Calu3 (cell line): Measurements from ENCODE around the gene DCDC2. TPM values are rescaled to one million over a fixed set of nuclear protein-coding genes. Genes with fewer than 3 reads are reported as not detected.

Experiments used
- BruUV-seq: library from RNA; stranded (reverse); fragments of 400-500 nt; replicated peaks from 2 replicates; lab custom pipeline; 2021; lab: Mats Ljungman, UMichigan
- CTCF ChIA-PET: fragments of 300-600 bp; sonication (Branson Sonifier 250); formaldehyde crosslinking; loops from one replicate; lab custom pipeline; 2022; ENCODE audit warnings: antibody characterized with exemption; lab: Charles Lee
- DNase-seq: peaks from one replicate; pipeline ENCODE4 v3.0.0; 2022
- H3K27ac Mint-ChIP-seq: one replicate; pipeline ENCODE4 v1.8.0; 2022; ENCODE audit warnings: mixed read lengths; ENCODE audit not compliant: unreplicated experiment
- H3K27me3 Mint-ChIP-seq: one replicate; pipeline ENCODE4 v1.8.0; 2022; ENCODE audit warnings: mixed read lengths; ENCODE audit not compliant: unreplicated experiment
- H3K36me3 Mint-ChIP-seq: one replicate; pipeline ENCODE4 v1.8.0; 2022; ENCODE audit warnings: mild to moderate bottlenecking, moderate library complexity, mixed read lengths; ENCODE audit not compliant: insufficient read depth, unreplicated experiment
- H3K4me1 Mint-ChIP-seq: one replicate; pipeline ENCODE4 v1.8.0; 2022; ENCODE audit warnings: mild to moderate bottlenecking, low read depth, mixed read lengths; ENCODE audit not compliant: unreplicated experiment
- H3K4me3 Mint-ChIP-seq: one replicate; pipeline ENCODE4 v1.8.0; 2022; ENCODE audit warnings: mild to moderate bottlenecking, low read depth, moderate library complexity, mixed read lengths; ENCODE audit not compliant: unreplicated experiment
- H3K9me3 Mint-ChIP-seq: one replicate; pipeline ENCODE4 v1.8.0; 2022; ENCODE audit warnings: low read depth, mixed read lengths; ENCODE audit not compliant: unreplicated experiment
- intact Hi-C: fragments of 100-400 bp; cut with micrococcal nuclease; formaldehyde crosslinking; loops from one replicate; pipeline ENCODE4 v1.10.0; 2022; ENCODE audit not compliant: unreplicated experiment
- total RNA-seq: library from RNA; stranded (reverse); gene quantifications from 2 replicates; pipeline ENCODE4 v1.2.3, GENCODE V29; 2022
- TF ChIP-seq, protein P1 (sequence below): fragments of 200-600 bp; IDR thresholded peaks from one replicate; pipeline ENCODE4 v1.8.0; 2022; ENCODE audit warnings: antibody characterized with exemption; ENCODE audit not compliant: unreplicated experiment

The DCDC2 gene
- total RNA-seq, 1 experiment from 2014 or later, result 91.8 TPM

DNA sequence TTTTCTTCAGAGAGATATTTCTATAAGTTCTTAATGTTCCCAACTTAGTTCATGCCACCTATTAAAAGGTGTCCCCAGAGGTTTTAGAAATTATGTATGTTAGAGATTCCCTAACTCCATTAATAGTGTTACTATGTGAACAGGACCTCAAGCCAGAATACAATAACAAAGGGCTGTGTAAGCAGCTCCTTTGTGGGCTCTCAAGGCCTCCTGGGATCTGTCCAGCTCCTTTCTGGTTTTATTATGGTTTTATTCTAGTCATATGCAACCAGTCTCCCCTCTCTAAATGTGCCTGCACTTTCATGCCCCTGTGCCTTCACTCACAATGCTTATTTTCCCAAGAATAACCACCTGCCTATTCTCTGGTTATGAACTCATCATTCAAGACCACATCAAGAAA lies 209.2 kb downstream of the DCDC2 start:
- no peaks in the 10 kb centered on the region for H3K4me1 Mint-ChIP-seq
- CTCF ChIA-PET, result no interaction called here
- BruUV-seq, result no TSS peak
- no peaks in the 10 kb centered on the region for H3K27me3 Mint-ChIP-seq
- no peak for DNase-seq
- no peak overlapping the region for H3K27ac Mint-ChIP-seq
- H3K36me3 Mint-ChIP-seq, result peaks cover 6% of the 10 kb centered on the region
- H3K4me3 Mint-ChIP-seq, result no peak overlapping the region
- intact Hi-C loops, result no loop called here
- H3K9me3 Mint-ChIP-seq, result no peaks in the 10 kb centered on the region
- TF ChIP-seq, protein P1, sequence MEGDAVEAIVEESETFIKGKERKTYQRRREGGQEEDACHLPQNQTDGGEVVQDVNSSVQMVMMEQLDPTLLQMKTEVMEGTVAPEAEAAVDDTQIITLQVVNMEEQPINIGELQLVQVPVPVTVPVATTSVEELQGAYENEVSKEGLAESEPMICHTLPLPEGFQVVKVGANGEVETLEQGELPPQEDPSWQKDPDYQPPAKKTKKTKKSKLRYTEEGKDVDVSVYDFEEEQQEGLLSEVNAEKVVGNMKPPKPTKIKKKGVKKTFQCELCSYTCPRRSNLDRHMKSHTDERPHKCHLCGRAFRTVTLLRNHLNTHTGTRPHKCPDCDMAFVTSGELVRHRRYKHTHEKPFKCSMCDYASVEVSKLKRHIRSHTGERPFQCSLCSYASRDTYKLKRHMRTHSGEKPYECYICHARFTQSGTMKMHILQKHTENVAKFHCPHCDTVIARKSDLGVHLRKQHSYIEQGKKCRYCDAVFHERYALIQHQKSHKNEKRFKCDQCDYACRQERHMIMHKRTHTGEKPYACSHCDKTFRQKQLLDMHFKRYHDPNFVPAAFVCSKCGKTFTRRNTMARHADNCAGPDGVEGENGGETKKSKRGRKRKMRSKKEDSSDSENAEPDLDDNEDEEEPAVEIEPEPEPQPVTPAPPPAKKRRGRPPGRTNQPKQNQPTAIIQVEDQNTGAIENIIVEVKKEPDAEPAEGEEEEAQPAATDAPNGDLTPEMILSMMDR, result no peak

DNA sequence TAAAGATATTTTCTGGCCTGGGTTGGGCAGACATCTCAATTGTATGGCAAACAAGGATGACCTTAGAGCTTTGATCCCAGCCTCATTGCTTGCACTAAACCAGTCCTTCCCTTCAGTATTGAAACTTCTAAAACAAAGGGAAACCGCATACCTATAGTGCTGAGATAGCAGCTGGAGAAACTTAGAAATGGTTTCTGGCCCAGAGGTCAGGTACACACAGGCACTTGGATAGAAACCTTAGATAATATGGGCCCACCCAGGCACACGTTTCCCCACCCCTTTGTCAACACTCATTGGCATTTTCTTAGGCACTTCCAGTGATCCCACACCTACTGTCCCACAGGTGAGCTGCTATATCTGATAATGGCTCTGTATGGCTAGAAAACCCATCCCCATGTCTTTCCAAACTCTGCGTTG lies 209.7 kb downstream of the DCDC2 start:
- Mint-ChIP-seq H3K4me1 (no peaks in the 10 kb centered on the region), H3K27me3 (no peaks in the 10 kb centered on the region), H3K27ac (no peak overlapping the region), H3K4me3 (no peak overlapping the region), H3K9me3 (no peaks in the 10 kb centered on the region), H3K36me3 (peaks cover 3% of the 10 kb centered on the region)
- BruUV-seq, result no TSS peak
- CTCF ChIA-PET, result no interaction called here
- TF ChIP-seq, protein P1, result no peak
- no peak for DNase-seq
- intact Hi-C loops, result no loop called here

DNA sequence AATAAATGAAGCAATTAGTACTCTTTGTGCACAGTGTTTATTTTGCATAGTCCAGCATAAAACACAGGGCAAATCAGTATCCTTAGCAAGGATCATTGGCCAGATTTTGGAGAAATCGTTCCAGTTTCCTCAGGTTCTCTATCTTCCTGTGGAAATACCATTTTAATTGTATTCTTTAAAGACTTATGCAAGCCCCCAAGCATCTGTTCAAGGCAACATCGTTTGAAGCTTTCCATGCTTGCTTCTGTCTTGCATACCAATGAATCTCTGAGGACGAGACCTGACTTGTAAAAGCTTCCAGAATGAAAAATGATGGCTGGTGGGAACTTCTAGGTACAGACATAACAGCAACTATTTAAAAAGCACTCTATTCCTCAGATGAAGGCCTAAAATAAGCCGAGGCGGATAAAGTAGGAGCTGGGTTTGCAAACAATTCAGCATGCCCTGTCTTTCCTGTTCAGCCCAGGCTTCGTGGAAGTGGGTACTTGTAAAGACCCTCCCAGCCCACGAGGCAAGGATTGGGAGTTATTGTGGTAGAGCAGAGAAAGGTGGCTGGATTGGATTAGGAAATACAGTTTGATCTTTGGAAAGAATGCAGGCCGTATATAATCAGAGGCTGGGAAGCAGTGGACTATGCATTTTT lies 210.2 kb downstream of the DCDC2 start:
- no peak for DNase-seq
- no peaks in the 10 kb centered on the region for H3K27me3 Mint-ChIP-seq
- CTCF ChIA-PET, result no interaction called here
- no peaks in the 10 kb centered on the region for H3K4me1 Mint-ChIP-seq
- intact Hi-C loops, result no loop called here
- no peaks in the 10 kb centered on the region for H3K9me3 Mint-ChIP-seq
- TF ChIP-seq, protein P1, result no peak
- no peak overlapping the region for H3K4me3 Mint-ChIP-seq
- no peaks in the 10 kb centered on the region for H3K36me3 Mint-ChIP-seq
- no TSS peak for BruUV-seq
- H3K27ac Mint-ChIP-seq, result no peak overlapping the region

DNA sequence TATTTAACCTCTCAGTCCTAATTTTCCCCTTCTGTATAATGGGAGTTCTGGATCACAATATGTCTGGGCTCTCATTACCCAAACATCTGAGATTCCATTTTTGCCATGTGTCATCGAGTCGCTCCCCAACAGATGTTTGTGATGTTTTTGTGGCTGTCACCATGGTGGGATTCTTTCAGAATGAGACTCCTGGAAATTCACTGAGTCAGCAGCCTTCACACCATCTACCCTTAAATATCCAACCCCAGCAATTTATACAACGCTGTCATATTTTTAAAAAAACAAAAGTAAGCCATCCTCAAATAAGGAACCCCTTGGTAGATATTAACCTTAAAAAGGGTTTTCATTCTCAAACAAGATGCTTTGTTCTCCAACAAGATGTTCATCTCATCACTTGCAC lies 211.0 kb downstream of the DCDC2 start:
- Mint-ChIP-seq H3K4me3 (no peak overlapping the region), H3K4me1 (no peaks in the 10 kb centered on the region), H3K9me3 (no peaks in the 10 kb centered on the region), H3K27ac (no peak overlapping the region), H3K27me3 (no peaks in the 10 kb centered on the region), H3K36me3 (no peaks in the 10 kb centered on the region)
- BruUV-seq, result no TSS peak
- no peak for DNase-seq
- TF ChIP-seq, protein P1, result no peak
- intact Hi-C loops, result no loop called here
- CTCF ChIA-PET, result no interaction called here
